ENCODE results near the gene DYNC1LI1.

The DYNC1LI1 gene

DNA sequence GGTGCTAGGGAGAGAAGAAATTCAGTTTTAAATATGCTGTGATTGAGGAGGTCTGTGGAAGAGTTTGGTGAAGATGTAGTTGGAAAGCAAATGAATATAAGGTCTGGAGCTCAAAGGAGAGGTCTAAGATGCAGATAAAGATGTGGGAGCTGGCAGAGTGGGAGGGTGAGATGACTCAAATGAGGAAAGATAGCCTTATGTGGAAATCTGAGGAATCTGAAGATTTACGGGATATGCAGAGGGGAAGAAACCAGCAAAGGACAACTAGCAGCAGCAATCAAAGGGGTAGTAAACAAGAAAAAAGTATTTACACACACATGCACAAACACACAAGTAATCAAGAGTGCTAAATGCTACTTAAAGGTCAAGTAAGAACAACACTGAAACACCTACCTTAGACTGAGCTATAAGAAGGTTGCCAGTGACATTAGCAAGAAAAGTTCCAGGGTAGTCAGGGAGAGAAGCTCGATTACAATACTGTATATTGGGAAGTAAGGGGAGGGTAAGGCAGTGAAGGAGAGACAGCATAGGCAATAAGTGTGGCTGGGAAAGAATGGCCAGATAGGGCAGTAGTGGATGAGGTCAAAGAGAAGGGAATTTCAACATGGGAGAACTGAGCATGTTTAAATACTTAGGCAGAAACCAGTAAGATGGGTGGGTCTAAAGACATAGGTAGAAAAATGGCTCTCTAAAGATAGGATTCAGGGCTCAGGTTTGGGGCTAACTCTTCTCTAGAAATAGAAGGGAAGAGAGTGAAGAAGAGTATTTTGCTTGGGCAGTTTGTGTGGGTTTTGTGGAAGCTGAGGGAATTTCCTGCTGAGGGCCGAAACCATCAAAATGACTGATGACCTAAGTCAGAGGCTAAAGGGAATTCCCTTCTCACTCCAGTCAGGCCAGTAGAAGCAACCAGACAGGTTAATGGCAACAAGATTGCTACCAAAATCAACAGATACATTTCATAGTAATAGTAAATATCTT lies 76.9 kb downstream of the DYNC1LI1 start:
- no peak overlapping the region for H3K4me3 ChIP-seq (ENCODE audit: low read depth, low read length)
- in situ Hi-C loops (cut with HindIII; ENCODE audit: low sequenced_read_pairs), result no loop called here
- TF ChIP-seq CTCF (IDR thresholded peaks at IDR 0.05; ENCODE audit: low read depth, low read length), result no peak
- DNase-seq (ENCODE audit: low read depth, low spot score), result no peak

- H3K4me3 ChIP-seq (ENCODE audit: low read depth, low read length), result no peak overlapping the region
- TF ChIP-seq CTCF (IDR thresholded peaks at IDR 0.05; ENCODE audit: low read depth, low read length), result no peak
- in situ Hi-C loops (cut with HindIII; ENCODE audit: low sequenced_read_pairs), result no loop called here
- DNase-seq (ENCODE audit: low read depth, low spot score), result no peak
Measured at GRCh38 chr3:32492684-32493436, 77.8 kb downstream of the DYNC1LI1 start.

- no peak overlapping the region for H3K4me3 ChIP-seq (ENCODE audit: low read depth, low read length)
- DNase-seq (ENCODE audit: low read depth, low spot score), result no peak
- in situ Hi-C loops (cut with HindIII; ENCODE audit: low sequenced_read_pairs), result no loop called here
- TF ChIP-seq CTCF (IDR thresholded peaks at IDR 0.05; ENCODE audit: low read depth, low read length), result no peak
Measured at GRCh38 chr3:32488474-32489008, 82.1 kb downstream of the DYNC1LI1 start.

- TF ChIP-seq CTCF (IDR thresholded peaks at IDR 0.05; ENCODE audit: low read depth, low read length), result no peak
- no peak for DNase-seq (ENCODE audit: low read depth, low spot score)
- in situ Hi-C loops (cut with HindIII; ENCODE audit: low sequenced_read_pairs), result no loop called here
- no peak overlapping the region for H3K4me3 ChIP-seq (ENCODE audit: low read depth, low read length)
Measured at GRCh38 chr3:32487781-32488473, 82.7 kb downstream of the DYNC1LI1 start.

- TF ChIP-seq CTCF (IDR thresholded peaks at IDR 0.05; ENCODE audit: low read depth, low read length), result no peak
- H3K4me3 ChIP-seq (ENCODE audit: low read depth, low read length), result no peak overlapping the region
- in situ Hi-C loops (cut with HindIII; ENCODE audit: low sequenced_read_pairs), result no loop called here
- DNase-seq (ENCODE audit: low read depth, low spot score), result no peak
Measured at GRCh38 chr3:32484436-32484835, 86.2 kb downstream of the DYNC1LI1 start.

DNA sequence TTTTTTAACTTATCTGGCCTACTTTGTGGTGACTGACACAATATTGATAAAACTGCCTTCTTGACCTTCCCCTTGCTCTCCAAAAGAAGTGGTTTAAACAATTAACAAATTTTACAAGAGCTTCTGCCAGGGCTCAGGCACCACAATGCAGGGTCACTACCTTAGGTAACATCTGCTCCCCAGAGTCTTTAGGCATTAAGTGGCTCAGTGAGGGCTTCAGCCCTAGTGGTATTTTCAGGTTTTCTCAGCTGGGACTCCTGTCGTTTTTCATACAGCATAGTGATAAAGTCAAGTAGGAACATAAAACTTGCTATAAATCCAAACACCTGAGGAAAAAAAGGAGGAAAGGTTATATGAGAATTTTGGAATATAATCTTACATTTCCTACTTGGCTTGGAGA lies 86.9 kb downstream of the DYNC1LI1 start:
- DNase-seq (ENCODE audit: low read depth, low spot score), result no peak
- no peak for TF ChIP-seq CTCF (IDR thresholded peaks at IDR 0.05; ENCODE audit: low read depth, low read length)
- in situ Hi-C loops (cut with HindIII; ENCODE audit: low sequenced_read_pairs), result no loop called here
- H3K4me3 ChIP-seq (ENCODE audit: low read depth, low read length), result no peak overlapping the region

Measured in astrocyte of the spinal cord (primary cell).